Adrenal gland (tissue), 12 donors: ENCODE results near the gene CHD3. TPM values are rescaled to one million over a fixed set of nuclear protein-coding genes. Genes with fewer than 3 reads are reported as not detected.

ENCODE experiments used
- DNase-seq, 7 donors: peaks; one replicate each; pipeline ENCODE4 v3.0.0-alpha.2; 2019 to 2020
- H3K27ac ChIP-seq, 5 donors: fragments of 200-600 bp; sonication (generic) in 4 of 5; 1 replicate in 3 of 5; 2 replicates in 2 of 5; pipeline versions ENCODE4 v1.5.1 to v1.8.0; 2016 to 2020; ENCODE audit warnings: mild to moderate bottlenecking in 1 of 5
- H3K27me3 ChIP-seq: fragments of 200-600 bp; 2 replicates; pipeline ENCODE4 v1.8.0; 2021
- H3K36me3 ChIP-seq, 2 donors: fragments of 200-600 bp; replicated peaks in 1 of 2; 1 replicate in 1 of 2; 2 replicates in 1 of 2; pipeline versions ENCODE4 v1.5.1 to v1.8.0; 2018 to 2022
- H3K4me1 ChIP-seq, 2 donors: fragments of 200-600 bp; replicated peaks in 1 of 2; 1 replicate in 1 of 2; 2 replicates in 1 of 2; pipeline versions ENCODE4 v1.5.1 to v1.8.0; 2018 to 2021
- H3K4me3 ChIP-seq, 4 donors: fragments of 200-600 bp; sonication (generic) in 3 of 4; one replicate each; pipeline ENCODE4 v1.5.1; 2016 to 2018
- H3K9me3 ChIP-seq, 3 donors: fragments of 200-600 bp; sonication (generic) in 1 of 3; replicated peaks in 1 of 3; 1 replicate in 2 of 3; 2 replicates in 1 of 3; pipeline versions ENCODE4 v1.5.1 to v1.8.0; 2016 to 2021
- POLR2A ChIP-seq, 2 donors: fragments of 450-650 bp; IDR thresholded peaks; one replicate each; pipeline ENCODE4 v1.6.1; 2017; ENCODE audit warnings: antibody characterized with exemption in 2 of 2, mild to moderate bottlenecking in 2 of 2, moderate library complexity in 1 of 2
- WGBS, 4 donors: extraction: QIAGEN DNeasy Blood & Tissue Kit in 2 of 4; methylation state at CpG; one replicate each; pipeline versions ENCODE4 v1.1.5 to v1.1.7; 2013 to 2017; 5-methylcytosine and 5-hydroxymethylcytosine counted together
- intact Hi-C, 2 donors: fragments of 100-400 bp; cut with DNase I; formaldehyde crosslinking; loops; one replicate each; pipeline versions ENCODE4 v1.14.1 to v1.15.0; 2022 to 2023
- polyA plus RNA-seq, 3 donors: library from polyadenylated mRNA; stranded (reverse); fragments of 200-250 nt in 2 of 3; fragments of 350-450 nt in 1 of 3; fragmentation: Illumina TruSeq in 1 of 3; extraction: RNeasy Lipid Tissue Mini Kit (QIAGEN cat#74804) in 1 of 3; gene quantifications; one replicate each; pipeline ENCODE4 v1.2.3, GENCODE V29; 2013 to 2014
- total RNA-seq, 9 donors: library from RNA; depleted of rRNA in 4 of 9; stranded (reverse); fragments of >200 nt in 4 of 9; fragments of 120-200 nt in 1 of 9; fragmentation: NEBNext Ultra II Directional in 1 of 9; extraction: Animal tissue kit (Norgen Biotek cat#: 25700) in 1 of 9; gene quantifications; one replicate each; pipeline versions ENCODE4 v1.1.0 to v1.2.4, GENCODE V29; 2013 to 2023
- TF ChIP-seq, protein P1 (sequence below), 6 experiments: fragments of 450-650 bp in 4 of 6; fragments of 200-600 bp in 2 of 6; sonication (generic) in 1 of 6; IDR thresholded peaks; 1 replicate in 5 of 6; 2 replicates in 1 of 6; pipeline versions ENCODE4 v1.5.1 to v1.8.0; 2016 to 2021; ENCODE audit warnings: antibody characterized with exemption in 6 of 6, mild to moderate bottlenecking in 2 of 6, moderate library complexity in 1 of 6
- donor health status: healthy with polysubstance abuse.
- donor health status: Bipolar disorder and iron deficiency.
- donor health status: DM: yes; HTN: yes; CAD: no.
- donor health status: DM: no; HTN: no; CAD: no.
- donor health status: DM: no; HTN: no; CAD: no.
- donor health status: DM: yes; HTN: yes; CAD: no.

Gene CHD3
- total and polyA plus RNA-seq, 12 donors: 43.8 to 326 (median 91.5) TPM

DNA sequence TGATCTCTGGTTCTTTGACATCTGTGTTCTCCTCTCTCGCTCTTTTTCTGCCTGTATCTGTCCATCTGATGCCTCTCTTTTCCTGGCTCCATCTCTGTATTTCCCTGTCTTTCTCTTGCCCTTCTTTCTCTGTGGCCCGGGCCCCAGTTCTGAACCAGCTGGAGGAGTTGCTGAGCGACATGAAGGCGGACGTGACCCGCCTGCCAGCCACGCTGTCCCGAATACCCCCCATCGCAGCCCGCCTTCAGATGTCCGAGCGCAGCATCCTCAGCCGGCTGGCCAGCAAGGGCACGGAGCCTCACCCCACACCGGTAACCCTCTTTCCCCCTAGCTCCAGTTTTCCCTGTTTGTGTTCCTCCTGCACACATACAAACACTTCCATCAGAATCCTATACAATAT, 21.7 kb downstream of the CHD3 start:
- intact Hi-C loops: loop anchor here (5.0 to 10.0 kb wide), 3 partner anchors 45 to 147 kb away; no protein-coding TSS in a partner anchor
- Histone ChIP-seq H3K27ac (no peak overlapping the region), H3K27me3 (no peaks in the 10 kb centered on the region), H3K4me3 (no peak overlapping the region), H3K36me3 (peaks cover 0 to 69% of the 10 kb centered on the region in 2 donors), H3K4me1 (peaks cover under 1 to 13% of the 10 kb centered on the region in 2 donors), H3K9me3 (no peaks in the 10 kb centered on the region)
- 92 to 95% (median 93%) methylated on average over 15 of the region's 15 CpGs for WGBS, 4 donors
- DNase-seq: no peak
- TF ChIP-seq, protein P1, sequence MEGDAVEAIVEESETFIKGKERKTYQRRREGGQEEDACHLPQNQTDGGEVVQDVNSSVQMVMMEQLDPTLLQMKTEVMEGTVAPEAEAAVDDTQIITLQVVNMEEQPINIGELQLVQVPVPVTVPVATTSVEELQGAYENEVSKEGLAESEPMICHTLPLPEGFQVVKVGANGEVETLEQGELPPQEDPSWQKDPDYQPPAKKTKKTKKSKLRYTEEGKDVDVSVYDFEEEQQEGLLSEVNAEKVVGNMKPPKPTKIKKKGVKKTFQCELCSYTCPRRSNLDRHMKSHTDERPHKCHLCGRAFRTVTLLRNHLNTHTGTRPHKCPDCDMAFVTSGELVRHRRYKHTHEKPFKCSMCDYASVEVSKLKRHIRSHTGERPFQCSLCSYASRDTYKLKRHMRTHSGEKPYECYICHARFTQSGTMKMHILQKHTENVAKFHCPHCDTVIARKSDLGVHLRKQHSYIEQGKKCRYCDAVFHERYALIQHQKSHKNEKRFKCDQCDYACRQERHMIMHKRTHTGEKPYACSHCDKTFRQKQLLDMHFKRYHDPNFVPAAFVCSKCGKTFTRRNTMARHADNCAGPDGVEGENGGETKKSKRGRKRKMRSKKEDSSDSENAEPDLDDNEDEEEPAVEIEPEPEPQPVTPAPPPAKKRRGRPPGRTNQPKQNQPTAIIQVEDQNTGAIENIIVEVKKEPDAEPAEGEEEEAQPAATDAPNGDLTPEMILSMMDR (IDR thresholded peaks at IDR 0.05): no peak
- no peak for TF ChIP-seq POLR2A (IDR thresholded peaks at IDR 0.05)

DNA sequence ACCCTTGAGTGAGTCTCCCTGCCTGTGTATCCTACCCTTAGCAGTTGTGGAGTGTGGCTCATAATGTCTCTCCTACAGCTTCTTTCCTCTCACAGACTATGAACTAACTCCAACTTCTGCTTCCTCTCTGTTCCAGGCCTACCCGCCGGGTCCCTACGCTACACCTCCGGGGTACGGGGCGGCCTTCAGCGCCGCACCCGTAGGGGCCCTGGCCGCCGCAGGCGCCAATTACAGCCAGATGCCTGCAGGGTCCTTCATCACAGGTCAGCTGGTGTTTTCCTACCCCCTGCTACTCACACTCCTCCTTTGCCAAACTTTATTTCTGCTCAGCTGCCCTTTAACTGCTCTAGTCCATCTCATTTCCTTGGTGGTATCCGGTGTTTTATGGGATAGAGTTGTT, 22.1 kb downstream of the CHD3 start:
- no peaks in the 10 kb centered on the region for H3K27me3 ChIP-seq
- no peak overlapping the region for H3K27ac ChIP-seq
- H3K4me1 ChIP-seq: peaks cover 4 to 14% of the 10 kb centered on the region in 2 donors
- H3K4me3 ChIP-seq: no peak overlapping the region
- intact Hi-C loops: loop anchor here (5.0 to 10.0 kb wide), 3 partner anchors 46 to 147 kb away; no protein-coding TSS in a partner anchor
- TF ChIP-seq, protein P1 (IDR thresholded peaks at IDR 0.05): no peak
- no peak for TF ChIP-seq POLR2A (IDR thresholded peaks at IDR 0.05)
- H3K36me3 ChIP-seq: peaks cover 0 to 65% of the 10 kb centered on the region in 2 donors
- WGBS, 4 donors: 88 to 94% (median 92%) methylated on average over 13 of the region's 13 CpGs
- no peak for DNase-seq
- no peaks in the 10 kb centered on the region for H3K9me3 ChIP-seq

DNA sequence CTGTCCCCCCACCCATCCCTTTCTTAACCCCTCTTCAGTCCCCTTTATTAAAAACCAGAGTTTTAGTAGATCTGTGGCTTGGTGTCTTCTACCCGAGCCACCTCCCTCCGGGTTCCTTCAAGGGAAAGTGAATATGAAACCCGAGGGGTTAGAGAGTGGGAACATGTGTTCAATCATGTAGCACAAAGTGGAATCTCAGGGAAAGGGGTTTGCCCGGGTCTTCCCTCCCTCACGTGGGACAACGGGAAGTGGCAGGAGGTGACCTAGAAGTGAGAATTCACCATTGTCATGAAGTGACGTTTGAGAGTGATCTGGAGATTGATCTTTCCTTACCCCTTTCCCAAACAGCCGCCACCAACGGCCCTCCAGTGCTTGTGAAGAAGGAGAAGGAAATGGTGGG, 22.5 kb downstream of the CHD3 start:
- TF ChIP-seq POLR2A (IDR thresholded peaks at IDR 0.05): no peak
- TF ChIP-seq, protein P1 (IDR thresholded peaks at IDR 0.05): no peak
- peaks cover 0 to 61% of the 10 kb centered on the region in 2 donors for H3K36me3 ChIP-seq
- H3K27me3 ChIP-seq: no peaks in the 10 kb centered on the region
- WGBS, 4 donors: 70 to 87% (median 73%) methylated on average over 9 of the region's 9 CpGs
- H3K9me3 ChIP-seq: no peaks in the 10 kb centered on the region
- no peak overlapping the region for H3K4me3 ChIP-seq
- peaks cover 6 to 16% of the 10 kb centered on the region in 2 donors for H3K4me1 ChIP-seq
- no peak overlapping the region for H3K27ac ChIP-seq
- no peak for DNase-seq
- intact Hi-C loops: loop anchor here (5.0 to 10.0 kb wide), 3 partner anchors 46 to 146 kb away; no protein-coding TSS in a partner anchor

DNA sequence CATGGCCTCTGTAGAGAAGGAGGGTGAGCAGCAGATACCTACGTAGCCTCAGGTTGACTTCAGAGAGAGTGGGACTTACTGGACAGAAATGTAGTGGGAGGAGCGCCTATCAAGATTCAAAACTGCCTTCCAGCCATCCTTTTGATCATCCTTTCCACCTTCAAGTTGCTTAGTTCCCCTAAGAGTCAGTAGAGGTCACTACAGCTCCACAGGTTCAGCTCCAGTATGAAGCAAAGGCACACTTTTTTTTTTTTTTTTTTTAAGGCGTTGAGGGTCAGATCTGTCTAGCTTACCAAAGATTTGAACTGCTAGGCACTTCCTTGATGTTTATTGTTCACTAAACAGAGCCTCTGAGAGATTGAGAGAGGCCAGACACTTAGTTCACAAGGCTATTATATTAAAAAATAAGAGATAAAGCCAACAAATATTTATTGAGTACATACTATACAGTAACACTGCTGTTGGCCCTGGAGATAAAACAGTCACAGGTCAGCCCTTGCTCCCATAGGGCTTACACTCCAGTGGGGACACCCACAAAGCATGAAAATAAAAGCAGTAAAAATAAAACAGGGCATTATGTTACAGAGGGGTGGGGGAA, 24.4 kb downstream of the CHD3 start:
- 26 to 38% (median 35%) methylated on average over 3 of the region's 3 CpGs for WGBS, 4 donors
- no peak overlapping the region for H3K4me3 ChIP-seq
- DNase-seq: peak in 3 of 7 donors; percentile 37 to 68 (median 56)
- intact Hi-C loops: loop anchor here (5.0 to 10.0 kb wide), 3 partner anchors 48 to 144 kb away; no protein-coding TSS in a partner anchor
- no peak overlapping the region for H3K27ac ChIP-seq
- H3K36me3 ChIP-seq: peaks cover 0 to 42% of the 10 kb centered on the region in 2 donors
- peaks cover 10 to 25% of the 10 kb centered on the region in 2 donors for H3K4me1 ChIP-seq
- no peak for TF ChIP-seq POLR2A (IDR thresholded peaks at IDR 0.05)
- TF ChIP-seq, protein P1 (IDR thresholded peaks at IDR 0.05): peak; percentile 38 to 91 (median 70)
- no peaks in the 10 kb centered on the region for H3K27me3 ChIP-seq
- no peaks in the 10 kb centered on the region for H3K9me3 ChIP-seq
